GM19324 (cell line): ENCODE measurements around the gene FBF1.

Experiments used
- ATAC-seq: cut with Tn5 transposase; IDR thresholded peaks from one replicate; pipeline ENCODE4 v1.9.1; 2021; ENCODE audit warnings: mild to moderate bottlenecking, moderate library complexity; ENCODE audit not compliant: unreplicated experiment, low FRiP score

Gene FBF1

GRCh38 chr17:75917141-75917916 is 23.5 kb downstream of the FBF1 start:
- no peak for ATAC-seq

- ATAC-seq = no peak
Measured at GRCh38 chr17:75915268-75915667, 25.6 kb downstream of the FBF1 start.

GRCh38 chr17:75914643-75915267 is 26.1 kb downstream of the FBF1 start:
- no peak for ATAC-seq

GRCh38 chr17:75913537-75914210 is 27.2 kb downstream of the FBF1 start:
- ATAC-seq = no peak

GRCh38 chr17:75910699-75911098 is 30.1 kb downstream of the FBF1 start:
- no peak for ATAC-seq

GRCh38 chr17:75909812-75910274 is 31.0 kb downstream of the FBF1 start:
- no peak for ATAC-seq

GRCh38 chr17:75909051-75909811 is 31.6 kb downstream of the FBF1 start:
- ATAC-seq = no peak

- ATAC-seq = no peak
Measured at GRCh38 chr17:75908201-75908600, 32.6 kb downstream of the FBF1 start.

- no peak for ATAC-seq
Measured at GRCh38 chr17:75906143-75906884, 34.5 kb downstream of the FBF1 start.

- ATAC-seq = peak; percentile 97
Measured at GRCh38 chr17:75904749-75905521, 35.9 kb downstream of the FBF1 start, which contains the start of gene MRPL38. TSS of gene MRPL38 (minus strand) at chr17:75904884. CDS start at chr17:75904875, 9 bp downstream.

GRCh38 chr17:75902406-75902805 is 38.4 kb downstream of the FBF1 start:
- ATAC-seq = no peak

- ATAC-seq = no peak
Measured at GRCh38 chr17:75901727-75902126, 39.1 kb downstream of the FBF1 start.

GRCh38 chr17:75900691-75901533 is 39.9 kb downstream of the FBF1 start:
- ATAC-seq = no peak

GRCh38 chr17:75899767-75900468 is 40.9 kb downstream of the FBF1 start:
- ATAC-seq = no peak

- no peak for ATAC-seq
Measured at GRCh38 chr17:75899353-75899752, 41.5 kb downstream of the FBF1 start.

GRCh38 chr17:75898791-75899190 is 42.1 kb downstream of the FBF1 start:
- ATAC-seq = no peak

- ATAC-seq = no peak
Measured at GRCh38 chr17:75898065-75898464, 42.8 kb downstream of the FBF1 start.
